NCI-H2171 treated with DMSO at 0.1 percent for 48 hours (cell line): Measurements from ENCODE around the gene HPS1.

ENCODE experiments used
- DNase-seq: peaks from one replicate; lab custom pipeline; 2025; lab: John Stamatoyannopoulos, UW

HPS1 gene

GRCh38 chr10:98463976-98464754, 17.4 kb upstream of the HPS1 start:
- DNase-seq: no peak

- no peak for DNase-seq
Measured at GRCh38 chr10:98463016-98463415, 16.3 kb upstream of the HPS1 start.

- DNase-seq: no peak
Measured at GRCh38 chr10:98461500-98461842, 14.7 kb upstream of the HPS1 start.

- DNase-seq: no peak
Measured at GRCh38 chr10:98460837-98461499, 14.2 kb upstream of the HPS1 start.

GRCh38 chr10:98458809-98459784, 12.4 kb upstream of the HPS1 start:
- no peak for DNase-seq

GRCh38 chr10:98457721-98458120, 11.0 kb upstream of the HPS1 start:
- no peak for DNase-seq

GRCh38 chr10:98456686-98457482, 10.1 kb upstream of the HPS1 start:
- no peak for DNase-seq

- no peak for DNase-seq
Measured at GRCh38 chr10:98456043-98456570, 9.4 kb upstream of the HPS1 start.

- no peak for DNase-seq
Measured at GRCh38 chr10:98453729-98454128, 7.0 kb upstream of the HPS1 start.

GRCh38 chr10:98450618-98451017, 3.9 kb upstream of the HPS1 start:
- DNase-seq: no peak

GRCh38 chr10:98449287-98449686, 2.6 kb upstream of the HPS1 start:
- DNase-seq: no peak

- DNase-seq: no peak
Measured at GRCh38 chr10:98446151-98446660, 529 bp downstream of the HPS1 start.

GRCh38 chr10:98445200-98445812, 1.4 kb downstream of the HPS1 start:
- no peak for DNase-seq

GRCh38 chr10:98444314-98445006, 2.3 kb downstream of the HPS1 start:
- DNase-seq: no peak

- DNase-seq: no peak
Measured at GRCh38 chr10:98438715-98439114, 8.0 kb downstream of the HPS1 start.

- DNase-seq: no peak
Measured at GRCh38 chr10:98436704-98437103, 10.0 kb downstream of the HPS1 start.

GRCh38 chr10:98435178-98435577, 11.6 kb downstream of the HPS1 start:
- DNase-seq: no peak

GRCh38 chr10:98433881-98434732, 12.6 kb downstream of the HPS1 start:
- no peak for DNase-seq

- DNase-seq: no peak
Measured at GRCh38 chr10:98433371-98433770, 13.4 kb downstream of the HPS1 start.
